Fibroblast of mammary gland (primary cell): ENCODE results near the gene PPIA.
A peak's percentile ranks its signal among the peaks of the same experiment; 100 is the strongest.
"Not testable (repeated sequence)": the region's sequence is repeated elsewhere in the genome, so short reads cannot be mapped to it uniquely, and the experiment has no call there.

Source experiments
- DNase-seq: peaks from one replicate; pipeline ENCODE4 v3.0.0-alpha.2; 2010; ENCODE audit warnings: low read depth
- H3K4me3 ChIP-seq: 2 replicates; pipeline ENCODE4 v1.5.1; 2011; ENCODE audit warnings: low read depth, mild to moderate bottlenecking, low read length, moderate library complexity; ENCODE audit not compliant: control insufficient read depth
- TF ChIP-seq, protein P1 (sequence below): conservative IDR thresholded peaks from 2 replicates; pipeline ENCODE4 v1.5.1; 2011; ENCODE audit warnings: low read depth, low read length, inconsistent platforms; ENCODE audit not compliant: control insufficient read depth, insufficient read depth

The PPIA gene

DNA sequence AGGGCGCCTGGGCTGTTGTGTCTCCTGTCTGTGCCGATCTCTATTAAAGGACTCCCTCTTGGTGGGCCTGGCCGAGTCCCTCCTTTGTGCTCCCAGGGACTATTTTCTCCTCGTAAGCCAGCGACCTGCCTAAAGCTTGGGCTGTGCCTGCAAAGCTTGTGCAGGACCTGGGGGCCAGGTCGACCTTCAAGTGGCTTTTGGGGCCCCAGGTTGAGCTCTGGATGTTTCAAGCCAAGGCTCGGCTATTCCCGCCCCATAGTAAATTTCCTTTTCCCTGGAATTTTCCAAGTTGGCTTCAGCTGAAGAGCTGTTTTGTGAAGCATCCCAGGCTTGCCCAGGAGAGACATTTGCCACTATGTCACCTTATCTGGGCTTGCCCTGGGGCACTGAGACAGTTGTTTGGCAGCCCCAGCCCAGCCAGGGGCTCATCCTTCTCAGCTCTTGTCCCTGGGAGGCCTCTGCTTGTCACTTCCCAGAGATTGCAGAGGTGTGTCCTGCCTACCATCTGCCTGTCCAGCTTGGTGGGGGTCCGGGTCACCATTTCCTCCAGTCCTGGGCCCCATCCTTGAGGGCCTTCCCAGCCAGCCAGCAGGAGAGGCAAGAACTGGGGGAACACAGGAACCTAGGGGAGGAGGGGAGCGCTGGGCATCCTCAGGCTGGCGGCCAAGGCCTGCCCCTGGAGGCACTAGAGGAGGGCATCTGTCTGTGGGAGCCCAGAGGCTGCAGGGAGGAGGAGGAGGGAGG lies 27.7 kb upstream of the PPIA start:
- no peak for DNase-seq
- no peak overlapping the region for H3K4me3 ChIP-seq
- TF ChIP-seq, protein P1, sequence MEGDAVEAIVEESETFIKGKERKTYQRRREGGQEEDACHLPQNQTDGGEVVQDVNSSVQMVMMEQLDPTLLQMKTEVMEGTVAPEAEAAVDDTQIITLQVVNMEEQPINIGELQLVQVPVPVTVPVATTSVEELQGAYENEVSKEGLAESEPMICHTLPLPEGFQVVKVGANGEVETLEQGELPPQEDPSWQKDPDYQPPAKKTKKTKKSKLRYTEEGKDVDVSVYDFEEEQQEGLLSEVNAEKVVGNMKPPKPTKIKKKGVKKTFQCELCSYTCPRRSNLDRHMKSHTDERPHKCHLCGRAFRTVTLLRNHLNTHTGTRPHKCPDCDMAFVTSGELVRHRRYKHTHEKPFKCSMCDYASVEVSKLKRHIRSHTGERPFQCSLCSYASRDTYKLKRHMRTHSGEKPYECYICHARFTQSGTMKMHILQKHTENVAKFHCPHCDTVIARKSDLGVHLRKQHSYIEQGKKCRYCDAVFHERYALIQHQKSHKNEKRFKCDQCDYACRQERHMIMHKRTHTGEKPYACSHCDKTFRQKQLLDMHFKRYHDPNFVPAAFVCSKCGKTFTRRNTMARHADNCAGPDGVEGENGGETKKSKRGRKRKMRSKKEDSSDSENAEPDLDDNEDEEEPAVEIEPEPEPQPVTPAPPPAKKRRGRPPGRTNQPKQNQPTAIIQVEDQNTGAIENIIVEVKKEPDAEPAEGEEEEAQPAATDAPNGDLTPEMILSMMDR, result no peak

DNA sequence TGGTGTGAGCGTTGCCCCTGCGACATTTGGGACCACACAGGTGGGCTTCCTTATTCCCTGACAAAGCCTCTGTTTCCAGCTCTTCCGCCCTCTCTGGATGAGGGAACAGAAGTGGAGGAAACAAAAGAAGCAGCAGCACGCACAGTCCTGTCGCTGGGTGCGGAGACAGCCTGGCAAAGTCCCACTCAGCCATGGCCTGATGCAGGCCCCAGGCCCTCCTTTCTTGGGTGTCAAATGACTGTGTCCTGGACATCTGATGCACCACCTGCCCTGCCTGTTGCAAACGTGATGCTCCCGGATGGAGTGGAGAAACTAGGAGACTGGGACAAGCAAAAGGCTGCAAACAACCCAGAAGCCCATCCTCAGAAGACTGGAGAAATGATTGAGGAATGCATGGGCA lies 27.1 kb upstream of the PPIA start:
- TF ChIP-seq, protein P1, result no peak
- DNase-seq, result no peak
- no peak overlapping the region for H3K4me3 ChIP-seq

DNA sequence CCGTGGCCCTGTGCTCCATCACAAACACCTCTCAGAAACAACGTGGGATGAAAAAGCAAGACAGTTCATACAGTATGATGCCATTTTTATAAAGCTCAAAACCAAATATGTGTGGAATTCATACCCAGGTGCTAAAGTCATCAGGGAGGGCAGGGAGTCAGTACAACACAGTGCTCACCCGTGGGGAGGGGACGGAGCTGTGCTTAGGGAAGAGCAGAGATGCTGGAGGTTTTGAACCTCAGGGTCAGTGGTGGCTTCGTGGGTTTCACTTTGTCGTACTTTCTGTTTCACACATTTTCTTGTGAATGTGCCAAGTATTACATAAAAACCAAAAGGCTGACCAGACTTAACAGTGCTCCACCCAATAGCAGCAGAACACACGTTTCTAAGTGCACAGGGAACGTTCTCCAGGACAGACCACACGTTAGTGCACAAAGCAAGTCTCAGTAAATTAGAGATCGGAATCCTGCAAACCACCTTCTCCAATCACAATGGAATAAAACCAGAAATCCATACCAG lies 26.6 kb upstream of the PPIA start:
- TF ChIP-seq, protein P1, result no peak
- peak; percentile 54 for DNase-seq

DNA sequence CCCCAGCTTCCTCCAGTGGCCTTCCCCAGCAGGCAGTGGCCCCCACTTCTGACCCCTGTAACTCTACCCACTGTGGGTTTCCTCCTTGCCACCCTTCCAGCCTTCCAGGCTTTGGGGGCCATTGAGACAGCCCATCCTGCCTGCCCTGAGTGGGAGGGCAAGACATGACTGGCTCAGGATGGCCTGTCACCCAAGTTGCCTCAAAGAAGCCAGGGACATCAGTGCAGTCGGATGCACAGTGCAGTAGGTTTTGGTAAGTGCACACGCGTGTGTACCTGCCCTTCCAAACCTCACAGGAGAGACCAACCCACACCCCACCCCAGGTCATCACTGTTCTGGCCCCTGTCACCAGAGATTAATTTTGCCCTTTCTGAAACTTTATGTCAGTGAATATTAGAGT lies 25.1 kb upstream of the PPIA start:
- no peak for DNase-seq
- TF ChIP-seq, protein P1, result no peak
- no peak overlapping the region for H3K4me3 ChIP-seq

More for the DNA sequence above, 26.6 kb upstream of the PPIA start:
- H3K4me3 ChIP-seq, result no peak overlapping the region

DNA sequence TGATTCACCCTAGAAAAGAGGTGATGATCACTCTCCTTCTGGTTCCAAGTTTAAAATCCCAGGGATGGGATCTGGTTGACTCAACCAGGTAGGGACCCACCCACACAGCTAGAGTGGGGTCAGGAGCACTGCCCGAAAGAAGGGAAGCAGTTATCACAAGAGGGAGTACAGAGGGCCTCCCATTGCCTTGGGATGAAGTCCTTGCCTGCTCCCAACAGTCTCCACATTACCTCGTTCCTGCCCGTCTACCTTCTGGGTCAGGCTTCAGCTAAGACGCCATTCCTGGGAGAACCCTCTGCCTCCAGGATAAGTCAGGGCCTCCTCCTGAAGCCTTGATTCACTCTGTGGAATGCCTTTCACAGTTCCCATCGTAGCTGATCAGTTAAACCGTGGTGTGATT lies 24.0 kb upstream of the PPIA start:
- DNase-seq, result no peak
- TF ChIP-seq, protein P1, result no peak
- H3K4me3 ChIP-seq, result no peak overlapping the region

DNA sequence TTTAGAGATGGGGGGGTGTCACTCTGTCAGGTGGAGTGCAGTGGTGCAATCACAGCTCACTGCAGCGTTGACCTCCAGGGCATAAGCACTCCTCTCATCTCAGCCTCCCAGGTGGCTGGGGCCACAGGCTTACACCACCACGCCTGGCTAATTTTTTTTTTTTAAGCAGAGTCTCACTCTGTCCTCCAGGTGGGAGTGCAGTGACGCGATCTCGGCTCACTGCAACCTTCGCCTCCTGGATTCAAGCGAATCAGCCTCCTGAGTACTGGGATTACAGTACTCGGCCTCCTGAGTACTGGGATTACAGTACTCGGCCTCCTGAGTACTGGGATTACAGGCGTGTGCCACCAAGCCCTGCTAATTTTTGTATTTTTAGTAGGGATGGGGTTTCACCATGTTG lies 23.6 kb upstream of the PPIA start:
- TF ChIP-seq, protein P1, result no peak
- H3K4me3 ChIP-seq, result no peak overlapping the region
- DNase-seq, result no peak

DNA sequence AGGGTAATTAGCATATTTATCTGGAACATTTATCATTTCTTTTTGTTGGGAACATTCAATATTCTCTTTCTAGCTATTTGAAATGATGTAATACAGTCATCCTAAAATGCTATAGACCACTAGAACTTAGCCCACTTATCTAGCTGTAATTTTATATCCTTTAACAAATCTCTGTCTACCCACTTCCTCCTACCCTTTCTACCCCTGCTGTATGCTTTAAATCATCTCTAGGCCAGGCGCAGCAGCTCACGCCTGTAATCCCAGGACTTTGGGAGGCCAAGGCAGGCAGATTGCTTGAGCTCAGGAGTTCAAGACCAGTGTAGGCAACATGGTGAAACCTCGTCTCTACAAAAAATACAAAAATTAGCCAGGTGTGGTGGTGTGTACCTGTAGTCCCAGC lies 22.0 kb upstream of the PPIA start:
- not testable (repeated sequence) for DNase-seq, H3K4me3 ChIP-seq
